Endothelial cell of umbilical vein (primary cell): ENCODE results near the gene CYP26C1. TPM values are rescaled to one million over a fixed set of nuclear protein-coding genes. Genes with fewer than 3 reads are reported as not detected.

Experiments used
- BruUV-seq: library from RNA; stranded (reverse); fragments of 400-500 nt; replicated peaks from 2 replicates; lab custom pipeline; 2021; lab: Mats Ljungman, UMichigan
- CTCF ChIA-PET: fragments of 300-600, 350-600 bp; sonication (Branson Sonifier 250); formaldehyde crosslinking; loops from one replicate; lab custom pipeline; 2021; ENCODE audit warnings: antibody characterized with exemption, inconsistent platforms; lab: Charles Lee
- POLR2A ChIA-PET: fragments of 300-600, 350-600 bp; sonication (Branson Sonifier 250); formaldehyde crosslinking; loops from one replicate; lab custom pipeline; 2021; ENCODE audit warnings: antibody characterized with exemption, inconsistent platforms; lab: Charles Lee
- DNase-seq: peaks from one replicate; pipeline ENCODE4 v3.0.0-alpha.2; 2011; ENCODE audit warnings: low read depth, low spot score
- FAIRE-seq: peaks from 2 replicates; lab custom pipeline; 2011; peaks lifted over from hg19 to GRCh38; lab: Jason Lieb, UNC
- H2AFZ ChIP-seq: 2 replicates; pipeline ENCODE4 v1.6.0; 2012; ENCODE audit warnings: low read depth, low read length, control low read depth, inconsistent platforms
- H3K27ac ChIP-seq: 2 replicates; pipeline ENCODE4 v1.5.1; 2011; ENCODE audit warnings: low read depth, mild to moderate bottlenecking, control low read depth, low read length, moderate library complexity; ENCODE audit not compliant: insufficient read depth
- H3K27me3 ChIP-seq, 2 experiments: 2 replicates each; pipeline versions ENCODE4 v1.6.0 to v1.6.1; 2011; ENCODE audit warnings: low read length in 2 of 2, mixed read lengths in 1 of 2; ENCODE audit not compliant: control insufficient read depth in 2 of 2, insufficient read depth in 2 of 2
- H3K36me3 ChIP-seq, 2 experiments: 2 replicates in 1 of 2; 3 replicates in 1 of 2; pipeline ENCODE4 v1.5.1; 2011; ENCODE audit warnings: low read length in 2 of 2, mild to moderate bottlenecking in 1 of 2, moderate library complexity in 1 of 2; ENCODE audit not compliant: control insufficient read depth in 2 of 2, insufficient read depth in 2 of 2; ENCODE audit errors: extremely low read depth in 1 of 2
- H3K4me1 ChIP-seq: 3 replicates; pipeline ENCODE4 v1.5.1; 2011; ENCODE audit warnings: mild to moderate bottlenecking, low read length; ENCODE audit not compliant: control insufficient read depth, insufficient read depth; ENCODE audit errors: extremely low read depth
- H3K4me2 ChIP-seq: 2 replicates; pipeline ENCODE4 v1.6.1; 2011; ENCODE audit warnings: low read length, control low read depth, mixed read lengths; ENCODE audit not compliant: insufficient read depth
- H3K4me3 ChIP-seq, 3 experiments: fragments of 200-600 bp in 1 of 3; sonication (generic), shearing (Covaris generic) in 1 of 3; replicated peaks in 1 of 3; 2 replicates each; pipeline ENCODE4 v1.5.1; 2011 to 2016; ENCODE audit warnings: control low read depth in 3 of 3, low read length in 3 of 3, mild to moderate bottlenecking in 2 of 3, inconsistent platforms in 1 of 3, low read depth in 1 of 3, moderate library complexity in 1 of 3; ENCODE audit not compliant: insufficient read depth in 1 of 3
- H3K79me2 ChIP-seq: 2 replicates; pipeline ENCODE4 v1.6.0; 2012; ENCODE audit warnings: low read length, inconsistent platforms; ENCODE audit not compliant: control insufficient read depth, insufficient read depth
- H3K9ac ChIP-seq: replicated peaks from 2 replicates; pipeline ENCODE3; 2011; ENCODE audit warnings: low read length, control low read depth; ENCODE audit not compliant: insufficient read depth; ENCODE audit errors: extremely low read depth
- H3K9me1 ChIP-seq: replicated peaks from 3 replicates; pipeline ENCODE4 v1.6.0; 2011; ENCODE audit warnings: mild to moderate bottlenecking, low read length; ENCODE audit not compliant: control insufficient read depth, insufficient read depth; ENCODE audit errors: extremely low read depth
- H3K9me3 ChIP-seq: replicated peaks from 2 replicates; pipeline ENCODE4 v1.5.1; 2012; ENCODE audit warnings: low read length, inconsistent platforms; ENCODE audit not compliant: control insufficient read depth, insufficient read depth
- H4K20me1 ChIP-seq: replicated peaks from 2 replicates; pipeline ENCODE3; 2011; ENCODE audit warnings: mild to moderate bottlenecking, low read length; ENCODE audit not compliant: control insufficient read depth, insufficient read depth; ENCODE audit errors: extremely low read depth
- EZH2 ChIP-seq: IDR thresholded peaks from 2 replicates; pipeline ENCODE4 v1.6.1; 2012; ENCODE audit warnings: borderline replicate concordance, low read depth, mild to moderate bottlenecking, moderate library complexity, low read length, inconsistent platforms; ENCODE audit not compliant: severe bottlenecking
- GATA2 ChIP-seq: IDR thresholded peaks from 2 replicates; pipeline ENCODE4 v1.7.0; 2011; ENCODE audit warnings: low read depth, mild to moderate bottlenecking, moderate library complexity, mixed read lengths, low read length; ENCODE audit not compliant: insufficient read length, insufficient read depth
- JUN ChIP-seq: IDR thresholded peaks from 2 replicates; pipeline ENCODE4 v1.6.1; 2011; ENCODE audit warnings: borderline replicate concordance, low read depth; ENCODE audit not compliant: insufficient read length, insufficient read depth
- MAX ChIP-seq: IDR thresholded peaks from 2 replicates; pipeline ENCODE4 v1.6.1; 2011; ENCODE audit not compliant: insufficient read depth, insufficient read length
- MYC ChIP-seq: IDR thresholded peaks from one replicate; pipeline ENCODE4 v1.6.1; 2011; ENCODE audit warnings: mild to moderate bottlenecking, low read depth, low read length
- POLR2A ChIP-seq: IDR thresholded peaks from 2 replicates; pipeline ENCODE4 v1.6.1; 2012; ENCODE audit warnings: low read depth, mild to moderate bottlenecking, control low read depth, low read length
- POLR2AphosphoS5 ChIP-seq: IDR thresholded peaks from 2 replicates; pipeline ENCODE4 v1.6.1; 2012; ENCODE audit warnings: low read depth, mild to moderate bottlenecking, control low read depth, low read length, moderate library complexity; ENCODE audit not compliant: insufficient read depth
- dilution Hi-C: fragments of 300-500 bp; cut with MboI; formaldehyde crosslinking; loops from one replicate; pipeline ENCODE4 v1.15.0; 2019; ENCODE audit warnings: low sequenced_read_pairs; ENCODE audit not compliant: extremely low pct_ligation_motif_present
- intact Hi-C: fragments of 100-400 bp; cut with micrococcal nuclease; formaldehyde crosslinking; loops from one replicate; pipeline ENCODE4 v1.10.0; 2022
- polyA plus RNA-seq, 4 experiments: library from polyadenylated mRNA; depleted of rRNA in 3 of 4; stranded (reverse) in 3 of 4; unstranded in 1 of 4; fragments of >200 nt; gene quantifications; 2 replicates each; pipeline versions ENCODE4 v1.2.1 to v1.2.3, GENCODE V29; 2011 to 2012; ENCODE audit warnings: missing spikeins in 1 of 4
- total RNA-seq: library from RNA; stranded (reverse); gene quantifications from 2 replicates; pipeline ENCODE4 v1.2.3, GENCODE V29; 2021
- TF ChIP-seq, protein P1 (sequence below), 2 donors: IDR thresholded peaks; 1 replicate in 1 of 2; 2 replicates in 1 of 2; pipeline ENCODE4 v1.5.1; 2011; ENCODE audit warnings: low read length in 2 of 2, mild to moderate bottlenecking in 2 of 2, moderate library complexity in 2 of 2, control low read depth in 1 of 2, inconsistent platforms in 1 of 2, low read depth in 1 of 2; ENCODE audit not compliant: insufficient read depth in 1 of 2; ENCODE audit errors: extremely low read depth in 1 of 2

The CYP26C1 gene
- total and polyA plus RNA-seq, 2 donors (not counting 3 experiments of a cell fraction or from before 2014, with no cell fraction given), result 0.12 to 3.0 TPM

DNA sequence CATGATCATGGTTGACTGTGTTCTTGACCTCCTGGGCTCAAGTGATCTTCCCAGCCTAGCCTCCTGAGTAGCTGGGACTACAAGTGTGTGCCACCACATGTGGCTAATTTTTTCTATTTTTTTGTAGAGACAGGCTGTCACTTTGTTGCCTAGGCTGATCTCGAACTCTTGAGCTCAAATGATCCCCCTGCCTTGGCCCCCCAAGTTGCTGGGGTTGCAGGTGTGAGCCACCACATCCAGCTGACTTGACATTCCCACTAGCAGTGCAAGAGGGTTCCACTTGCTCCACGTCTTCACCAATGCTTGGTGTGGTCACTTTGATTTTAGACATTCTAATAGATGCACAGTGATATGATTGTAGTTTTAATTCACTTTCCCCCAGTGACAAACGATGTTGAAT is 38.2 kb downstream of the CYP26C1 start:
- dilution Hi-C loops (no loop called here), intact Hi-C loops (no loop called here)
- H3K4me3 ChIP-seq, result no peak overlapping the region
- no peak overlapping the region for H3K4me2 ChIP-seq
- no peak overlapping the region for H3K9ac ChIP-seq
- POLR2A ChIA-PET, result no interaction called here
- CTCF ChIA-PET, result interaction anchor here (1.0 to 1.5 kb wide), 3 partner anchors 11 to 181 kb away, joined by 3 to 4 read pairs (median 3); no protein-coding TSS in a partner anchor
- H2AFZ ChIP-seq, result no peak overlapping the region
- H3K27ac ChIP-seq, result no peak overlapping the region
- H3K9me3 ChIP-seq, result no peaks in the 10 kb centered on the region
- H3K9me1 ChIP-seq, result no peaks in the 10 kb centered on the region
- no peak for DNase-seq
- FAIRE-seq, result no peak
- no peaks in the 10 kb centered on the region for H3K79me2 ChIP-seq
- no peaks in the 10 kb centered on the region for H3K4me1 ChIP-seq
- BruUV-seq, result no TSS peak
- TF ChIP-seq POLR2A (no peak), POLR2AphosphoS5 (no peak), EZH2 (no peak), MAX (no peak), GATA2 (no peak), MYC (no peak), JUN (no peak)
- TF ChIP-seq, protein P1, sequence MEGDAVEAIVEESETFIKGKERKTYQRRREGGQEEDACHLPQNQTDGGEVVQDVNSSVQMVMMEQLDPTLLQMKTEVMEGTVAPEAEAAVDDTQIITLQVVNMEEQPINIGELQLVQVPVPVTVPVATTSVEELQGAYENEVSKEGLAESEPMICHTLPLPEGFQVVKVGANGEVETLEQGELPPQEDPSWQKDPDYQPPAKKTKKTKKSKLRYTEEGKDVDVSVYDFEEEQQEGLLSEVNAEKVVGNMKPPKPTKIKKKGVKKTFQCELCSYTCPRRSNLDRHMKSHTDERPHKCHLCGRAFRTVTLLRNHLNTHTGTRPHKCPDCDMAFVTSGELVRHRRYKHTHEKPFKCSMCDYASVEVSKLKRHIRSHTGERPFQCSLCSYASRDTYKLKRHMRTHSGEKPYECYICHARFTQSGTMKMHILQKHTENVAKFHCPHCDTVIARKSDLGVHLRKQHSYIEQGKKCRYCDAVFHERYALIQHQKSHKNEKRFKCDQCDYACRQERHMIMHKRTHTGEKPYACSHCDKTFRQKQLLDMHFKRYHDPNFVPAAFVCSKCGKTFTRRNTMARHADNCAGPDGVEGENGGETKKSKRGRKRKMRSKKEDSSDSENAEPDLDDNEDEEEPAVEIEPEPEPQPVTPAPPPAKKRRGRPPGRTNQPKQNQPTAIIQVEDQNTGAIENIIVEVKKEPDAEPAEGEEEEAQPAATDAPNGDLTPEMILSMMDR (IDR thresholded peaks at IDR 0.05; ENCODE audit: extremely low read depth in 1 of 2, insufficient read depth in 1 of 2, low read depth in 1 of 2, low read length in 2 of 2), result no peak
- H3K27me3 ChIP-seq, result peaks cover 0 to 2% of the 10 kb centered on the region in 2 experiments
- H3K36me3 ChIP-seq, result no peaks in the 10 kb centered on the region
- no peaks in the 10 kb centered on the region for H4K20me1 ChIP-seq
